Sigmoid colon (tissue), 4 donors: ENCODE measurements around the gene CCDC68.

ENCODE experiments used
- CTCF ChIP-seq, 4 experiments: fragments of 450-650 bp in 3 of 4; fragments of 200-600 bp in 1 of 4; IDR thresholded peaks; one replicate each; pipeline ENCODE4 v1.5.1; 2016 to 2019; ENCODE audit warnings: antibody characterized with exemption in 4 of 4, mild to moderate bottlenecking in 3 of 4, moderate library complexity in 2 of 4
- EP300 ChIP-seq, 4 donors: sonication (generic); formaldehyde crosslinking; IDR thresholded peaks; one replicate each; pipeline ENCODE4 v1.6.1; 2017; ENCODE audit warnings: antibody characterized with exemption in 4 of 4
- POLR2A ChIP-seq, 2 donors: fragments of 450-650 bp; IDR thresholded peaks; one replicate each; pipeline ENCODE4 v1.6.1; 2016; ENCODE audit warnings: antibody characterized with exemption in 2 of 2, mild to moderate bottlenecking in 2 of 2, moderate library complexity in 2 of 2
- POLR2AphosphoS5 ChIP-seq, 4 donors: sonication (generic); formaldehyde crosslinking; IDR thresholded peaks; one replicate each; pipeline ENCODE4 v1.6.1; 2017; ENCODE audit warnings: antibody characterized with exemption in 4 of 4

GRCh38 chr18:54909538-54909937 lies 49.7 kb downstream of the CCDC68 start:
- TF ChIP-seq CTCF (IDR thresholded peaks at IDR 0.05): no peak
- no peak for TF ChIP-seq POLR2A (IDR thresholded peaks at IDR 0.05)
- TF ChIP-seq EP300 (IDR thresholded peaks at IDR 0.05): no peak
- TF ChIP-seq POLR2AphosphoS5 (IDR thresholded peaks at IDR 0.05): no peak
